T-cell (primary cell): ENCODE measurements around the gene MT1A. TPM values are rescaled to one million over a fixed set of nuclear protein-coding genes. Genes with fewer than 3 reads are reported as not detected.

Experiments
- ATAC-seq, 4 experiments: fragments of 200-7000 bp in 3 of 4; fragments of 150-1000 bp in 1 of 4; cut with Tn5 transposase; replicated peaks in 1 of 4; 1 replicate in 3 of 4; 2 replicates in 1 of 4; pipeline ENCODE4 v1.10.0; 2021; ENCODE audit warnings: moderate library complexity in 3 of 4, mild to moderate bottlenecking in 2 of 4, moderate number of reproducible peaks in 1 of 4
- CTCF ChIA-PET, 2 donors: fragments of 300-600 bp; sonication (Branson Sonifier 250); formaldehyde crosslinking; loops; one replicate each; lab custom pipeline; 2022; ENCODE audit warnings: antibody characterized with exemption in 2 of 2; lab: Charles Lee
- POLR2A ChIA-PET, 2 donors: fragments of 300-600 bp; sonication (Branson Sonifier 250); formaldehyde crosslinking; loops; one replicate each; lab custom pipeline; 2022; ENCODE audit warnings: antibody characterized with exemption in 2 of 2; lab: Charles Lee
- DNase-seq, 35 experiments: peaks; one replicate each; pipeline versions ENCODE4 v3.0.0 to v3.0.0-alpha.2; 2013 to 2023
- H3K27ac ChIP-seq: one replicate; pipeline ENCODE4 v1.5.1; 2013; ENCODE audit warnings: low read length
- H3K27me3 ChIP-seq, 2 experiments: replicated peaks in 1 of 2; 1 replicate in 1 of 2; 2 replicates in 1 of 2; pipeline versions ENCODE4 v1.6.1 to v1.7.0; 2013; ENCODE audit warnings: low read length in 1 of 2, mixed read lengths in 1 of 2; ENCODE audit not compliant: control insufficient read depth in 2 of 2, insufficient read depth in 2 of 2; ENCODE audit errors: extremely low read depth in 1 of 2
- H3K36me3 ChIP-seq, 2 donors: 1 replicate in 1 of 2; 2 replicates in 1 of 2; pipeline versions ENCODE4 v1.6.1 to v1.7.0; 2013; ENCODE audit warnings: low read length in 1 of 2; ENCODE audit not compliant: control insufficient read depth in 2 of 2, insufficient read depth in 1 of 2; ENCODE audit errors: extremely low read depth in 1 of 2
- H3K4me1 ChIP-seq, 2 experiments: 1 replicate in 1 of 2; 2 replicates in 1 of 2; pipeline versions ENCODE4 v1.6.1 to v1.7.0; 2013; ENCODE audit warnings: low read length in 2 of 2, mixed read lengths in 1 of 2; ENCODE audit not compliant: insufficient read depth in 2 of 2, control insufficient read depth in 1 of 2; ENCODE audit errors: extremely low read depth in 1 of 2
- H3K4me3 ChIP-seq, 2 donors: 1 replicate in 1 of 2; 2 replicates in 1 of 2; pipeline versions ENCODE4 v1.5.1 to v1.7.0; 2013; ENCODE audit warnings: mild to moderate bottlenecking in 2 of 2, low read length in 1 of 2, moderate library complexity in 1 of 2; ENCODE audit not compliant: control insufficient read depth in 1 of 2; ENCODE audit errors: extremely low read depth in 1 of 2
- H3K9me3 ChIP-seq: 2 replicates; pipeline ENCODE4 v1.7.0; 2013
- H3K27ac Mint-ChIP-seq, 2 donors: one replicate each; pipeline ENCODE4 v1.8.0; 2020 to 2021; ENCODE audit warnings: mild to moderate bottlenecking in 2 of 2, mixed read lengths in 2 of 2
- H3K27me3 Mint-ChIP-seq, 2 donors: one replicate each; pipeline ENCODE4 v1.8.0; 2021 to 2022; ENCODE audit warnings: mixed read lengths in 2 of 2
- H3K36me3 Mint-ChIP-seq: one replicate; pipeline ENCODE4 v1.8.0; 2021; ENCODE audit warnings: mixed read lengths
- H3K4me1 Mint-ChIP-seq, 3 donors: one replicate each; pipeline ENCODE4 v1.8.0; 2020 to 2022; ENCODE audit warnings: mixed read lengths in 3 of 3, mild to moderate bottlenecking in 1 of 3
- H3K4me3 Mint-ChIP-seq, 3 donors: one replicate each; pipeline ENCODE4 v1.8.0; 2020 to 2022; ENCODE audit warnings: mild to moderate bottlenecking in 3 of 3, mixed read lengths in 3 of 3, moderate library complexity in 3 of 3
- H3K9me3 Mint-ChIP-seq, 3 donors: one replicate each; pipeline ENCODE4 v1.8.0; 2020 to 2022; ENCODE audit warnings: mixed read lengths in 3 of 3
- WGBS: methylation state at CpG from one replicate; pipeline ENCODE4 v1.1.5; 2013; ENCODE audit warnings: missing lambda C conversion rate; ENCODE audit not compliant: insufficient coverage; 5-methylcytosine and 5-hydroxymethylcytosine counted together
- total RNA-seq, 35 experiments: library from RNA in 6 of 35; stranded (reverse) in 6 of 35; fragments of 120-200 nt in 1 of 35; gene quantifications; one replicate each; pipeline versions ENCODE4 v1.2.1 to v1.2.4 and lab custom pipeline; 2013 to 2026

MT1A gene
- total RNA-seq, 5 donors from 2014 or later (not counting 1 experiment from before 2014, with no cell fraction given): not detected

DNA sequence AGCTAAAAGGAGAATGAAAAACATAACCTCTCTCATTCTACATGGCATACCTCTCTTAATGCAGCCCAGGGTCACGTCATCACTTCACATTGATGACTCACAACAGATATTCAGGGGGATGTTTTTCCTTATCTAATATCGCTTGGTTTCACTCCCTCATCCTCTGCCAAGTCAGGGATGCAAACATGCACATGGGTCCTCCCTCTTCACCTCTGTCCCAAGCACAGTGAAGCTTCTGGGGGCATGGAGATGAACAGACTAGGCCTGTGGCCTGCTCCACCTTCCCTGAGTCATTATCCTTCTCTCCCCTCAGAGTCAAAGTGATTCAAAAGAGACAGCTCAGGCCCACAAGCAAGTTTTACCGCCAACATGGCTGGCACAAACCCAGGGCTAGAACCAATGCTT is 32.4 kb upstream of the MT1A start:
- ChIA-PET POLR2A (no interaction called here), CTCF (interaction anchor here in 1 of 2 donors (3.7 kb wide), 1 partner anchor 95 kb away, joined by 24 read pairs; no protein-coding TSS in a partner anchor)

DNA sequence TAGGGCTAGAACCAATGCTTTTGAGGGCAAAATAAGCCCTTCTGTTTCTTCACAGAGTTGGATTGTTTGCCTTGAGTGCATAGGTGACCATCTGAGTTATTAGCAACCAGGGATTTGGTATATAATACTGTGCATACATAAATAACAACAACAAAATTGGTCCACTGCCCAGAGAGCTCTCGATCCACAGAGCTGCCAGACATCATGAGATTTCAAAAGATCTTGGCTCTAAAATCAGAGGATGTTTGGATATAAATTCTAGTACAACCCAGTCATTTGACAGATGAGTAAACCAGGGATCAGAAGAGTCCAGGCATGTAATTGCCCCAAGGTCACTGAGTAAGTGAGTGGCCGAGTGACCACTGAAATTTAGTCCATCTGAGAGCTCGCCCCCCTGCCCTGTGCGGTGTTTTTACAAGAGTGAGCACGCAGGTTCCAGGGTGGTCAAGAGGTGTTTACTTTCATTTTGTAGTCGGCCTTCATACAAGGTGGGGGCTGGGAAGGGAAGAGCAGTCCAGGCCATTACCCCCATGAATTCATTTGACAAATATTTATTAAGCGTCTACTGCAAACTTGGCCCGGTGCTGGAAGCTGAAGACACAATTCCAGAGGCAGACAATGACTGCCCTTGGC is 31.9 kb upstream of the MT1A start:
- Mint-ChIP-seq H3K4me1 (peaks cover 45 to 51% (median 51%) of the 10 kb centered on the region in 3 donors), H3K27me3 (peaks cover 0 to 3% of the 10 kb centered on the region in 2 donors), H3K36me3 (no peaks in the 10 kb centered on the region), H3K4me3 (peak overlapping the region; percentile 28 to 96 (median 59)), H3K9me3 (no peaks in the 10 kb centered on the region), H3K27ac (peak overlapping the region; percentile 86 to 94)
- Histone ChIP-seq H3K27me3 (peaks cover 0 to 4% of the 10 kb centered on the region in 2 experiments), H3K36me3 (no peaks in the 10 kb centered on the region), H3K4me1 (peaks cover 27 to 50% of the 10 kb centered on the region in 2 experiments), H3K9me3 (no peaks in the 10 kb centered on the region), H3K4me3 (no peak overlapping the region), H3K27ac (peak overlapping the region; percentile 62)
- ATAC-seq: no peak
- WGBS: 92% methylated on average over 3 of the region's 8 CpGs
- no peak for DNase-seq
- ChIA-PET POLR2A (no interaction called here), CTCF (interaction anchor here in 1 of 2 donors (3.7 kb wide), 1 partner anchor 95 kb away, joined by 24 read pairs; no protein-coding TSS in a partner anchor)

More for the DNA sequence above, 32.4 kb upstream of the MT1A start:
- Histone ChIP-seq H3K9me3 (no peaks in the 10 kb centered on the region), H3K27me3 (peaks cover 0 to 9% of the 10 kb centered on the region in 2 experiments), H3K4me1 (peaks cover 27 to 45% of the 10 kb centered on the region in 2 experiments), H3K36me3 (no peaks in the 10 kb centered on the region), H3K27ac (peak overlapping the region; percentile 62), H3K4me3 (no peak overlapping the region)
- Mint-ChIP-seq H3K27ac (peak overlapping the region; percentile 86 to 94), H3K27me3 (peaks cover 0 to 4% of the 10 kb centered on the region in 2 donors), H3K9me3 (no peaks in the 10 kb centered on the region), H3K36me3 (no peaks in the 10 kb centered on the region), H3K4me3 (no peak overlapping the region), H3K4me1 (peaks cover 40 to 46% (median 46%) of the 10 kb centered on the region in 3 donors)
- 93% methylated on average over 2 of the region's 3 CpGs for WGBS
- ATAC-seq (no peak), DNase-seq (no peak)

DNA sequence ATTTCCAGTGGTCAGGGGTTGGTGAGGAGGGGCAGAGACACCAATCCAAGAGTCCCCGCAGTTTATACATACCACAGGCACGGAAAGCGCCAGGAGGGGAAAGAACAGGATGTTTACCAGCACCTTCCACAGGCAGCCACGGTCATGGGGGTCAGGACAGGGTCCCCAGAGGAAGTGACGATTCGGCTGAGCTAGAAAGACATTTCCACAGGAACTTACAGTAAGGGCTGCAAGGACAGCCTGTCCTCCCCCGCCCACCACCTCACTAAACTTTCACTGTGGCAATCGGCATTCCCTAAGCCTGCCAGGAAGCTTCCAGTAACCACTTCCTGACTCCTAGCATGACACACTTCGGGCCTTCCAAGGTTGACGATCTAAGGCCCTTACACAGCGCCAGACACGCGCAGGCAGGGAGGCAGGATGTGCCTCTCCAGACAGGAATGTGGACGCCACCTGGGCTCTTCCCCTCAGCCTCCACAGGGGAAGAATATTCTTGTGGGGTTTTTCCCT is 31.3 kb upstream of the MT1A start:
- Mint-ChIP-seq H3K27me3 (peaks cover 0 to 2% of the 10 kb centered on the region in 2 donors), H3K4me1 (peaks cover 45 to 53% (median 51%) of the 10 kb centered on the region in 3 donors), H3K27ac (peak overlapping the region; percentile 86 to 94), H3K36me3 (no peaks in the 10 kb centered on the region), H3K4me3 (peak overlapping the region; percentile 59 to 96 (median 72)), H3K9me3 (no peaks in the 10 kb centered on the region)
- Histone ChIP-seq H3K27me3 (peaks cover 0 to under 1% of the 10 kb centered on the region in 2 experiments), H3K4me3 (no peak overlapping the region), H3K36me3 (no peaks in the 10 kb centered on the region), H3K9me3 (no peaks in the 10 kb centered on the region), H3K27ac (peak overlapping the region; percentile 62), H3K4me1 (peaks cover 27 to 51% of the 10 kb centered on the region in 2 experiments)
- no peak for ATAC-seq
- POLR2A ChIA-PET: no interaction called here
- 40% methylated on average over 7 of the region's 14 CpGs for WGBS
- CTCF ChIA-PET: interaction anchor here in 1 of 2 donors (3.7 kb wide), 1 partner anchor 94 kb away, joined by 24 read pairs; no protein-coding TSS in a partner anchor
- DNase-seq: peak in 14 of 35 experiments; percentile 23 to 59 (median 36)

DNA sequence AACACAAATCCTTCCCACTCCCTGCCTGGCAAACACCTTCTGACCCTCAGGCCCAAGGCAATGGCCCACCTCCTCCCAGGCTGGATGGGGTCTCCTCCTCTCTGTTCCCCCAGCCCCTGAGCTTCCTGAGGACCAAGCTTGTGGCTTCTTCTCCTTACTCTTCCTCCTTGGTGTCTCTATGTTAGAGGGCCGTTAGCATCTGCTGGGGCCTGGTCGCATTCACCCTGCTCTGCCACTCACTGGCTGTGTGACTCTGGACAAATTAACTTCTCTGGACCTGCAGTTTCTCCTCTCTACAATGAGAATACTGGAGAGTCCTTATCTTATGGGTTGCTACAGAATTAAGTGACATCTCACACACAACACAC is 30.8 kb upstream of the MT1A start:
- Mint-ChIP-seq H3K4me1 (peaks cover 45 to 55% (median 51%) of the 10 kb centered on the region in 3 donors), H3K4me3 (peak overlapping the region; percentile 72 to 96 (median 79)), H3K27ac (peak overlapping the region; percentile 86 to 94), H3K36me3 (no peaks in the 10 kb centered on the region), H3K9me3 (no peaks in the 10 kb centered on the region), H3K27me3 (no peaks in the 10 kb centered on the region)
- no peaks in the 10 kb centered on the region for H3K27me3 ChIP-seq
- H3K4me3 ChIP-seq: peak overlapping the region in 1 of 2 donors; percentile 66
- peak overlapping the region; percentile 62 for H3K27ac ChIP-seq
- DNase-seq (no peak), ATAC-seq (no peak)
- no CpG with 5 or more reads among the region's 2 CpGs for WGBS
- H3K4me1 ChIP-seq: peaks cover 27 to 51% of the 10 kb centered on the region in 2 experiments
- POLR2A ChIA-PET: interaction anchor here in 1 of 2 donors (1.0 kb wide), 1 partner anchor 1248 kb away, joined by 3 read pairs; no protein-coding TSS in a partner anchor
- H3K36me3 ChIP-seq: no peaks in the 10 kb centered on the region
- CTCF ChIA-PET: interaction anchor here in 1 of 2 donors (3.7 kb wide), 1 partner anchor 94 kb away, joined by 24 read pairs; no protein-coding TSS in a partner anchor
- H3K9me3 ChIP-seq: no peaks in the 10 kb centered on the region

DNA sequence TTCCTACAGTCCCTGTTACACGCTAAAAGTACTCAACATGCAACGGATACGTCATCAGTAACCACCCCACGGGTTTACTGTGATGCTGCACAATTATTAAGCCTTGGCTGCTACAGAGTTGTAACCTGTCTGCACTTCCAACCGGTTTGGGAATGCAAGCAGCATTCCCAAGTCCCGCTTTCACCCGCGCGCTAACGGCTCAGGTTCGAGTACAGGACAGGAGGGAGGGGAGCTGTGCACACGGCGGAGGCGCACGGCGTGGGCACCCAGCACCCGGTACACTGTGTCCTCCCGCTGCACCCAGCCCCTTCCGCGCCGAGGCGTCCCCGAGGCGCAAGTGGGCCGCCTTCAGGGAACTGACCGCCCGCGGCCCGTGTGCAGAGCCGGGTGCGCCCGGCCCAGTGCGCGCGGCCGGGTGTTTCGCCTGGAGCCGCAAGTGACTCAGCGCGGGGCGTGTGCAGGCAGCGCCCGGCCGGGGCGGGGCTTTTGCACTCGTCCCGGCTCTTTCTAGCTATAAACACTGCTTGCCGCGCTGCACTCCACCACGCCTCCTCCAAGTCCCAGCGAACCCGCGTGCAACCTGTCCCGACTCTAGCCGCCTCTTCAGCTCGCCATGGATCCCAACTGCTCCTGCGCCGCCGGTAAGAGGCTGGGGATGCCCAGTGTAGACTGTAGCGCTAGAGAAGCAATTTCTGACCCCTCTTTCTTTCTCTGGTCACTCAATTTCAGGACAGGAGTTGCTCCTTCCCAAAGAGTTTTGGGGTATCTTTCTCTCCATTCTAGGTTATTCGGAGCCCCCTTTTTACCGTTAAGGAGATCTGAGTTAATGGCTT is 30.2 kb upstream of the MT1A start, which contains the start of gene MT2A:
MT2A (plus strand) TSS at position 542 of the 833 bp plus-strand sequence; CDS start at position 614, 72 bp downstream.
- POLR2A ChIA-PET: interaction anchor here (1.0 kb wide), 3 partner anchors 17 to 1247 kb away, joined by 3 to 7 read pairs (median 4); partner anchors contain the start of gene MT1E (in 1 of the 2)
- Mint-ChIP-seq H3K4me3 (peak within 1 kb of the TSS; percentile 91 to 96 (median 94)), H3K36me3 (no peaks in the 10 kb centered on the region), H3K4me1 (peaks cover 45 to 55% (median 51%) of the 10 kb centered on the region in 3 donors), H3K27me3 (no peaks in the 10 kb centered on the region), H3K27ac (peak within 1 kb of the TSS; percentile 93 to 98), H3K9me3 (no peaks in the 10 kb centered on the region)
- ATAC-seq: peak; percentile 75 to 95 (median 92)
- Histone ChIP-seq H3K27me3 (no peaks in the 10 kb centered on the region), H3K36me3 (no peaks in the 10 kb centered on the region), H3K9me3 (no peaks in the 10 kb centered on the region), H3K4me3 (peak within 1 kb of the TSS; percentile 66 to 67), H3K27ac (peak within 1 kb of the TSS; percentile 95), H3K4me1 (peaks cover 27 to 51% of the 10 kb centered on the region in 2 experiments)
- 4% methylated on average over 62 of the region's 62 CpGs for WGBS
- peak; percentile 69 to 92 (median 82) for DNase-seq
- CTCF ChIA-PET: interaction anchor here in 1 of 2 donors (0.6 to 3.7 kb wide), 7 partner anchors 16 to 559 kb away, joined by 3 to 24 read pairs (median 4); partner anchors contain the start of gene MT1X
